A549 (cell line): ENCODE data around the gene ZNF853.

ENCODE experiments used
- CTCF ChIP-seq: fragments of >200 bp; sonication (Bioruptor Twin); formaldehyde crosslinking; IDR thresholded peaks from 3 replicates; pipeline ENCODE4 v1.5.1; 2016
- E2F6 ChIP-seq: IDR thresholded peaks from 2 replicates; pipeline ENCODE4 v1.6.1; 2012; ENCODE audit warnings: low read depth, borderline replicate concordance
- FOXS1 ChIP-seq: fragments of 250-450 bp; sonication (Bioruptor Pico); IDR thresholded peaks from 2 replicates; pipeline ENCODE4 v1.5.0; 2020; ENCODE audit warnings: mild to moderate bottlenecking, moderate library complexity
- RCOR1 ChIP-seq: fragments of 150-350 bp; IDR thresholded peaks from 2 replicates; pipeline ENCODE4 v1.6.1; 2014; ENCODE audit warnings: antibody characterized with exemption, low read length, low read depth

GRCh38 chr7:6644728-6645127, 29.3 kb downstream of the ZNF853 start:
- no peak for TF ChIP-seq E2F6
- TF ChIP-seq CTCF = no peak
- TF ChIP-seq RCOR1 = no peak
- no peak for TF ChIP-seq FOXS1 (CRISPR knock-in tag)
